ENCODE results near the gene ULK2. TPM values are rescaled to one million over a fixed set of nuclear protein-coding genes. Genes with fewer than 3 reads are reported as not detected.

Gene ULK2
- total RNA-seq, 1 donor from 2014 or later, result 15.7 TPM

DNA sequence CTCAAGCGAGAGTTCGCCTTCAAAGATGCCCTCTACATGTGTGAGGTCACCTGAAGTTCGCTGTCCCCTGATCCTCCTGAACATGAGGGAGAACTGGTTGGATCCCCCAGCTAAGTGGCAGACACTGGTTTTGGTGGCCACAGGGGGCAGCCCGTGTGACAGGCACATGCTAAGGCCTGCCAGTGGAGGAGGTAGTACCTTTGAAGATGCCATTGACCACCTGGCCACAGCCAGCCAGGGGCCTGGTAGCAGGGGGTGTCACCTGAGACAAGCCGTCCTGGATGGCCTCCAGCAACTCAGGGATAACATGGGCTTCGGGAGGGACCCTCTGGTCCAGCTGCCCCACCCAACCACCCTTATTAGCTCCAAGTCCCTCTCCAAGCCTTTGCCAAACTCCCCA lies 112.3 kb downstream of the ULK2 start:
- TF ChIP-seq, protein P1, sequence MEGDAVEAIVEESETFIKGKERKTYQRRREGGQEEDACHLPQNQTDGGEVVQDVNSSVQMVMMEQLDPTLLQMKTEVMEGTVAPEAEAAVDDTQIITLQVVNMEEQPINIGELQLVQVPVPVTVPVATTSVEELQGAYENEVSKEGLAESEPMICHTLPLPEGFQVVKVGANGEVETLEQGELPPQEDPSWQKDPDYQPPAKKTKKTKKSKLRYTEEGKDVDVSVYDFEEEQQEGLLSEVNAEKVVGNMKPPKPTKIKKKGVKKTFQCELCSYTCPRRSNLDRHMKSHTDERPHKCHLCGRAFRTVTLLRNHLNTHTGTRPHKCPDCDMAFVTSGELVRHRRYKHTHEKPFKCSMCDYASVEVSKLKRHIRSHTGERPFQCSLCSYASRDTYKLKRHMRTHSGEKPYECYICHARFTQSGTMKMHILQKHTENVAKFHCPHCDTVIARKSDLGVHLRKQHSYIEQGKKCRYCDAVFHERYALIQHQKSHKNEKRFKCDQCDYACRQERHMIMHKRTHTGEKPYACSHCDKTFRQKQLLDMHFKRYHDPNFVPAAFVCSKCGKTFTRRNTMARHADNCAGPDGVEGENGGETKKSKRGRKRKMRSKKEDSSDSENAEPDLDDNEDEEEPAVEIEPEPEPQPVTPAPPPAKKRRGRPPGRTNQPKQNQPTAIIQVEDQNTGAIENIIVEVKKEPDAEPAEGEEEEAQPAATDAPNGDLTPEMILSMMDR (IDR thresholded peaks at IDR 0.05; ENCODE audit: unreplicated experiment), result no peak
- H3K4me3 Mint-ChIP-seq (ENCODE audit: unreplicated experiment), result no peak overlapping the region
- no peak overlapping the region for H3K27ac Mint-ChIP-seq (ENCODE audit: unreplicated experiment)
- peaks cover 4% of the 10 kb centered on the region for H3K36me3 Mint-ChIP-seq (ENCODE audit: low read depth, unreplicated experiment)
- peaks cover 8% of the 10 kb centered on the region for H3K4me1 Mint-ChIP-seq (ENCODE audit: unreplicated experiment)
- no peaks in the 10 kb centered on the region for H3K9me3 Mint-ChIP-seq (ENCODE audit: unreplicated experiment)
- H3K27me3 Mint-ChIP-seq (ENCODE audit: unreplicated experiment), result peaks cover 12% of the 10 kb centered on the region
- no peak for DNase-seq (ENCODE audit: low spot score)

DNA sequence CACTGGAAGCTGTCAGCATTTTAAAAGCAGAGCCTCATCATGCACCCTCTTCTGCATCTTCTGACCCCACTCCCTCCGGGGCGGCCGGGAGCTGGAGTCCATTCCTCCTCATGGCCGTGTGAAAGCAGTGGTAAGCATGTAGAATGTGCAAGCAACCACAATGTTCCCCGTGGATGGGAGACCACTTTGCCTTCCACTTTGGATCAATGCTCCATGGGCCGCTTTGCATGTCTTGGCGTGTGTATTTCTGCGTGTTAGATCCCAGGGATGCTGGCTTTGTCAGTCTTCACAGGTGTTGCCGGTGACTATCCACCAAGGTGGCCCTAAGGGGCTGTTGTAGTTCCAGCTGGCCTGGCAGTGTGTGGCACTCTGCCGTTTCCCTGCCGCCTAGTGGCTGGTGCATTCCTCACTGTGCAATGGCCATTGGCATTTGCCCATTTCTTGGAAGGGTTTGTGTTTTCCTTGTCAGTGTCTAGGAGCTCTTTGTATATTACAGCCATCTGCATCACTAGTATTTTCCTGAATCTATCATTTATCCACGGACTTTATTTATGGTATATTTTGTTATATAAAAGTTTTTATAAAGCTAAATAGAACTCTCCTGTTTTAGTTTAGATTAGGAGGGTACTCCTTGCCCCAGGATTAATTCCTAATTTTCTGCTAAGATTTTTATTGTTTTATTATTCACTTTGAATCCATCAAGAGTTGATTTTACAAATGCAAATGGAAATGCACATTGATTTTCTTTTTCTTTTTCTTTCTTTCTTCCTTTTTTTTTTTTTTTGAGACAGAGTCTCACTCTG lies 113.9 kb downstream of the ULK2 start:
- Mint-ChIP-seq H3K4me3 (ENCODE audit: unreplicated experiment) (no peak overlapping the region), H3K4me1 (ENCODE audit: unreplicated experiment) (peaks cover 8% of the 10 kb centered on the region), H3K36me3 (ENCODE audit: low read depth, unreplicated experiment) (peaks cover 4% of the 10 kb centered on the region), H3K27ac (ENCODE audit: unreplicated experiment) (no peak overlapping the region), H3K9me3 (ENCODE audit: unreplicated experiment) (no peaks in the 10 kb centered on the region), H3K27me3 (ENCODE audit: unreplicated experiment) (peaks cover 14% of the 10 kb centered on the region)
- TF ChIP-seq, protein P1 (IDR thresholded peaks at IDR 0.05; ENCODE audit: unreplicated experiment), result peak; percentile 18
- DNase-seq (ENCODE audit: low spot score), result no peak

GRCh38 chr17:19753051-19753509 lies 114.7 kb downstream of the ULK2 start:
- H3K27ac Mint-ChIP-seq (ENCODE audit: unreplicated experiment), result no peak overlapping the region
- no peak for DNase-seq (ENCODE audit: low spot score)
- H3K4me3 Mint-ChIP-seq (ENCODE audit: unreplicated experiment), result no peak overlapping the region
- TF ChIP-seq, protein P1 (IDR thresholded peaks at IDR 0.05; ENCODE audit: unreplicated experiment), result no peak
- peaks cover 4% of the 10 kb centered on the region for H3K36me3 Mint-ChIP-seq (ENCODE audit: low read depth, unreplicated experiment)
- H3K4me1 Mint-ChIP-seq (ENCODE audit: unreplicated experiment), result peaks cover 8% of the 10 kb centered on the region
- no peaks in the 10 kb centered on the region for H3K9me3 Mint-ChIP-seq (ENCODE audit: unreplicated experiment)
- H3K27me3 Mint-ChIP-seq (ENCODE audit: unreplicated experiment), result peaks cover 14% of the 10 kb centered on the region

- Mint-ChIP-seq H3K27ac (ENCODE audit: unreplicated experiment) (no peak overlapping the region), H3K4me3 (ENCODE audit: unreplicated experiment) (no peak overlapping the region), H3K9me3 (ENCODE audit: unreplicated experiment) (no peaks in the 10 kb centered on the region), H3K4me1 (ENCODE audit: unreplicated experiment) (peaks cover 8% of the 10 kb centered on the region), H3K27me3 (ENCODE audit: unreplicated experiment) (peaks cover 15% of the 10 kb centered on the region), H3K36me3 (ENCODE audit: low read depth, unreplicated experiment) (peaks cover 4% of the 10 kb centered on the region)
- TF ChIP-seq, protein P1 (IDR thresholded peaks at IDR 0.05; ENCODE audit: unreplicated experiment), result no peak
- no peak for DNase-seq (ENCODE audit: low spot score)
Observed at GRCh38 chr17:19752216-19753050, 115.3 kb downstream of the ULK2 start.

All from endothelial cell (in vitro differentiated cells).